NK-92 (cell line): ENCODE data around the gene MS4A4A.
"Not testable (repeated sequence)": the region's sequence is repeated elsewhere in the genome, so short reads cannot be mapped to it uniquely, and the experiment has no call there.

ENCODE experiments used
- DNase-seq: peaks from one replicate; lab custom pipeline; 2025; ENCODE audit not compliant: unreplicated experiment; lab: John Stamatoyannopoulos, UW

The MS4A4A gene

GRCh38 chr11:60301884-60302283 is 21.4 kb downstream of the MS4A4A start:
- DNase-seq, result not testable (repeated sequence)

- no peak for DNase-seq
Observed at GRCh38 chr11:60303661-60304060, 23.2 kb downstream of the MS4A4A start.

DNA sequence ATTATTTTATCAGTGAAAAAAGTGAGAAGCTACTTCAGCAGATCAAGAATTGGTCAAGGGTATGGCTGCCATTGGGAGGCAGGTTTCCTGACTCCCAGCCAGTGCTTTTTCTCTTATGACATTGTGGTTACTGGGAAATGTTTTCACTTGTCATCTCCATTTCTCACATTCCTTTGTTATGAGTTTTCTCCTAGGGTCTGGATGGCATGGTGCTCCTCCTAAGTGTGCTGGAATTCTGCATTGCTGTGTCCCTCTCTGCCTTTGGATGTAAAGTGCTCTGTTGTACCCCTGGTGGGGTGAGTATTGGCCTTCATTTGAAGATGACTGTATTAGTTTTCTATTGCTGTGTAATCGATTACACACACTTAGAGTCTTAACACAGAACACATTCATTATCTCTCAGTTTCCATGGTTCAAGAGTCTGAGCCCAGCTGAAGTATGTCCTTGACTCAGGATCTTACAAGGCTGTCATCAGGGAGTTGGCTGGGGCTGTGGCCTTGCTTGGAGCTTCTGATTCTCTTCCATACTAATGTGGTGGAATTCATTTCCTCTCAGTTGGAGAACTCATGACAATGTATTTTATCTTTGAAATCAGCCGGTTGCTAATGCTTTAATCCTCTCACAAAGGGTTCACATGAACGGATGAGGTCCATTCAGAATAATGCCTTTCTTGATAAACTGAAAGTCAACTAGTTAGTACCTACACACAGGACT is 25.6 kb downstream of the MS4A4A start:
- no peak for DNase-seq

DNA sequence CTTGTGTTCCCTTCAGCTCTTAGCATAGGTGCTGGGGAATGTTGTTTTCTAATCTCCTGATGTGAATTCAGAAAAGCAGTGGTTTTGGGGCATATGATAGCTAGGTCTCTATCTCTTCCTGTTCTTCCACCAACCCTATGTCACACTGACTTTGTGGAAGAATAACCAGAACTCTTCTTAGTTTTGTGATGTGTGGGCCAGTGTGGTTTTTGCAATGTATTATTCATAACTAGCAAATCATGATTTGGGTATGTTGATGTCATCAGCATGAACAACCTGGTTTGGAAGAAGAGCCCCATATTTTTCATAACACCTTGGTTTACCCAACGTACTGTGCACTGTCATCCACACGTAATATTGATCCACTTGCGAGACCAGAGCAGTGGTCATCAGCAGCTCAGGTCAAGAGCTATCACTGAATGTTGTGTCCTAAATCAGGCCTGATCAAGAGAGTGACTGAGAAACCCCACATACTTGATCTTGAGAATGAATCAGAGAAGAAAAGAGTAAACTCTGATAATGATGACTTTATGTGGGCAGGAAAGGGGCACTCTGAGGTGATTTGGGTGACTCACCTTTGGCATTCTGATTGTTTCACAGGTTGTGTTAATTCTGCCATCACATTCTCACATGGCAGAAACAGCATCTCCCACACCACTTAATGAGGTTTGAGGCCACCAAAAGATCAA is 27.2 kb downstream of the MS4A4A start:
- DNase-seq, result no peak

GRCh38 chr11:60310407-60310998 is 30.0 kb downstream of the MS4A4A start:
- DNase-seq, result no peak

- no peak for DNase-seq
Observed at GRCh38 chr11:60314635-60315321, 34.3 kb downstream of the MS4A4A start.

DNA sequence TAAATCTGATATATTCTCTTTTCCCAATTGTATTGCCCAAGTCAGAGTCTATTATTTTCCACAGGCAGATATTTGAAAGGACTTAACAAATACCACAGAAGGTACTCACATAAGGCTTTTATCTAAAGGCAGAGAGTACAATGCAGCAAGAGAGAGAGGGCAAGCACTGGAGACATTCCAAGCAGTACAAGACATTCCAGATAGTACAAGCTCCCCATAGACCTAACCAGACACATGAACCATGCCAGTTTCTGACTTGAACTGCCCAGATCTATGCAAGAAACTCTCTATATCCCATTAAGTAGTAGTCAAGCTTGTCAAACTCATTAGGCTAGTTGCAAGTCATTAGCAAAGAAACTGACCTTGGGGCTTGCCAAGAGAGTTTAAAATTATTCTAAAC is 35.4 kb downstream of the MS4A4A start:
- no peak for DNase-seq

DNA sequence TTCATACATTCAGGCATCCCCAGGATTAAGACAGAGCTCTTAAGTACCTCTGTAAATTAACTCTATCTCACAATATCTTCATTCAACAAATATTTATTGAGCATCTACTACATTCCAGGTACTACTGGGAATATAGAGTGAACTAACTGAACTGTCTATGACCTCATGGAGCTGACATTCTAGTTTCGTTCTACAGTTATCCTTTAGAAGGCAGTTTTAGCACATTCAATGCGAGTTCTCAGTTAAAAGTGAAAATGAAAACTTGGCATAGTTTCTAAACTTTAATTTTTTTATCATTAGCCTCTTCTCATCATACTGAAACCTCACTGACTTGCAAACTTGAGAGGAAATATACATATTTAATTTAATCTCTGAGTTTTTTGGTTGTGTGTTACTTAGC is 35.9 kb downstream of the MS4A4A start:
- DNase-seq, result no peak

DNA sequence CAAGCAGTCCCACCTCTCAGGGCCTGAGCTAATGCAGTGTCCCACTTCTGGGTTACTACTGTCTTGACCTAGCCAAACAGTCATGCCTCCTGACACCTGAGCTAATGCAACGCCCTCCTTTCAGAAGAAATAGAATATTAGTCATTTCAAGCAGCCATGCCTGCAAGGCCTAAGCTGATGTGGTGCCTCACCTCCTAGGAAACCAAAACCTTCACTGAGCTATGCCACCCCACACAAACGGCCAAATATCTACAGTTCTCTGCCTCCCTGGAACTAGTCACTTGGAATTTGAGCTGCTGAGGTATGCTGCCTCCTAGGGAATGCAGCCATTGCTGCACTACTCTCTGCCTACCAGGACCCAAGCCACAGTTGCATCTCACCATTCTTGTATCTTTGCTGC is 38.3 kb downstream of the MS4A4A start:
- DNase-seq, result no peak

DNA sequence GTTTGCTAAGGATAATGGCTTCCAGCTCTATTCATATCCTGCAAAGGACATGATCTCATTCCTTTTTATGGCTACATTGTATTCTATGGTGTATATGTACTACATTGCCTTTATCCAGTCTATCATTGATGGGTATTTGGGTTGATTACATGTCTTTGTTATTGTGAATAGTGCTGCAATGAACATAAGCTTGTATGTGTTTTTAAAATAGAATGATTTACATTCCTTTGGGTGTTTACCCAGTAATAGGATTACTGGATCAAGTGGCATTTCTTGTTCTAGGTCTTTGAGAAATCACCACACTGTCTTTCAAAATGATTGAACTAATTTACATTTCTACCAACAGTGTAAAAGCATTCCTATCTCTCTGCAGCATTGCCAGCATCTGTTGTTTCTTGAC is 40.6 kb downstream of the MS4A4A start:
- no peak for DNase-seq

GRCh38 chr11:60326955-60327354 is 46.5 kb downstream of the MS4A4A start, which contains the start of gene MS4A6E:
MS4A6E (plus strand) TSS chr11:60327255; CDS start chr11:60334896, 7,641 bp downstream.
- DNase-seq, result no peak

GRCh38 chr11:60328460-60328859 is 48.0 kb downstream of the MS4A4A start:
- no peak for DNase-seq

DNA sequence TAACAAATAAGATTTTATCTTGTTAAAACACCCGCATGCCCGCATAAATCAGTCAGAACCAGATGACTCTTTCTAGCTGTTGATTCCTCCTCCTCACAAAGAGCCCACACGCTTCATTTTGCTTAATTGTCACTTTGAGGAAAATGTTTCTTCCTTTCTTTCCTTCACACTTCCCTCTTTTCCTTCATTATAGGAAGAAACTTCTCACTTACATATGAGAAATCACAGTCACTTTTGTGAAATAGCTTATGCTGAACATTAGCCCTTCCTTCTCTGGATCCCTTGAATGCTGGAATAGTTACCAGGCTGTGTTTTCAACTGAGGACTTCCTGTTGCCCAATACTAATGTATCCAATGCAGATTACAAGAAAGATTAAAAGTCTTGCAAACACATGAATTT is 52.4 kb downstream of the MS4A4A start:
- no peak for DNase-seq

GRCh38 chr11:60334005-60334620 is 53.6 kb downstream of the MS4A4A start:
- DNase-seq, result no peak

DNA sequence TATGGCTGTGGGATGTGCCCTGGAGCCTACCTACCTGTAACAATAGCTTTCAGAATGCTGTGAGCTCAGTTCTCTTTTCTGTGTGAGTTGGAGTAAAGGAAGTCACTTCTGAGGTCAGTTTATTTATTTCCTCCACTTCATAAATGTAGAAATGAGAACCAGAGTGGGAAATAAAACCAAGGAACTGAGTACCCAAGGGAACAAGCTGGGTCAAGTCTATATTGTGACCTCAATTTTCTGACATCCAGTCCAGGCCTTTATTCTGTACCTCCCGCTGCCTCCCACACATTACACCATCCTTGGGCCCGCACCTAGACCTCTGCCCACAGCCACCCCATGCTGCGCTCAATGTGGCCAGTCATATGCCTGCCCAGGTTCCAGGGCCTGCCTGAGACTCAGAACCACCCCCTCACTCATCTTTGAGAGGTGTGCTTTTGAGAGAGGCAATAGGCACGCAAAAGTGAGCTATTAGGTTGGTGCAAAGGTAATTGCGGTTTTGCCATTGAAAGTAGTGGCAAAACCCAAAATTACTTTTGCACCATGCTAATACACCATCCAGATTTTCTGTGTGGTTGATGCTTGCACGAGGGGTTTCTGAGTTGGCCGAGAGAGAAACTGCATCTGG is 56.4 kb downstream of the MS4A4A start:
- no peak for DNase-seq

GRCh38 chr11:60338053-60338452 is 57.6 kb downstream of the MS4A4A start:
- no peak for DNase-seq

DNA sequence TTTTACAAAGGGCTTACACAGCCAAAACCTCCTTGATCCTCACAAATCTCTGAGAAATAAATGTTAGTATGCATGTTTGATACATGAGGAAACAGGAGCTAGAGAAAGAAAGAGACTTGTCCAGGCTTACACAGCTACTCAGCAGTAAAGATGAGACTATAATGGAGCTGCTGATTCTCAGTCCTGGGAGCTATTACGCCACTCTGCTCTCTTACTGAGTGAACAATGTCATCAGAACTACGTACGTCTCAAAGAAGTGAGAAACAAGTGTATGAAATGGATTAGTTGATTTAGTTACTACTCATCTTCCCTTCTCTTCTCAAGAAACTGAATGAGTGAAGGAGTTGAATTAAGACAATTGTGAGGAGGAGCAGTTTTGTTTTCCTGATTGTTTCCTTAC is 58.9 kb downstream of the MS4A4A start:
- DNase-seq, result no peak

DNA sequence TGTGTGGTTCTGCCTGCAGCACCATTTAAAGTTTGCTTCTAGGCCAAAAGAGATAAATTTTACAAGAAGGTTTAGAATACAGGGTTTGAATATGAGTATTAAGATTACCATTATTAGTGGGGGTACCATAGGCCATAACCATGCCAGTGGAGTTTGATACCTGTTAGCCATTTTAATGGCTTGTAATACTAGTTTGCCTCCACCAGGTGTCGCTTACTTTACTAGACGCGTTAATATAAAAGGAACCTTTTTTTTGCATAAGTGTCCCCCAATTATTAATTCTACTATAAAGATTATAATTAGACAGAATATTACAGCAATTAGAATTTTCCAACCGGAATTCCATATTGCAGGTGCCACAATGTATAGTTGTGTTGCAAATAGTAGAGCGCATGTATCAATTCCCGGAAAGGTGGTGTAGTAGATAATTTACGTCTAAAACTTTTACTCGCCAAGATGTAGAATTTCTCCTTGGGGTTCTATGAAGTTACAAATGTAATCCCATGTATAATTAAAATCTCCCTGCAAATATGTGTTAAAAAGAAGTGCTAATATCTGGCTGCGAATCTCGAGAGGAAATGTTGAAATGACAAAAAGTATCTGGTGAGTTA is 62.7 kb downstream of the MS4A4A start:
- DNase-seq, result no peak

GRCh38 chr11:60344146-60344545 is 63.7 kb downstream of the MS4A4A start:
- no peak for DNase-seq

- no peak for DNase-seq
Observed at GRCh38 chr11:60345489-60345888, 65.0 kb downstream of the MS4A4A start.
